Activated T-cell treated with anti-CD3 and anti-CD28 coated beads for 48 hours (primary cell): ENCODE data around the gene SNED1.

Source experiments
- DNase-seq: peaks from one replicate; pipeline ENCODE4 v3.0.0-alpha.2; 2020; ENCODE audit warnings: low read depth

SNED1 gene

DNA sequence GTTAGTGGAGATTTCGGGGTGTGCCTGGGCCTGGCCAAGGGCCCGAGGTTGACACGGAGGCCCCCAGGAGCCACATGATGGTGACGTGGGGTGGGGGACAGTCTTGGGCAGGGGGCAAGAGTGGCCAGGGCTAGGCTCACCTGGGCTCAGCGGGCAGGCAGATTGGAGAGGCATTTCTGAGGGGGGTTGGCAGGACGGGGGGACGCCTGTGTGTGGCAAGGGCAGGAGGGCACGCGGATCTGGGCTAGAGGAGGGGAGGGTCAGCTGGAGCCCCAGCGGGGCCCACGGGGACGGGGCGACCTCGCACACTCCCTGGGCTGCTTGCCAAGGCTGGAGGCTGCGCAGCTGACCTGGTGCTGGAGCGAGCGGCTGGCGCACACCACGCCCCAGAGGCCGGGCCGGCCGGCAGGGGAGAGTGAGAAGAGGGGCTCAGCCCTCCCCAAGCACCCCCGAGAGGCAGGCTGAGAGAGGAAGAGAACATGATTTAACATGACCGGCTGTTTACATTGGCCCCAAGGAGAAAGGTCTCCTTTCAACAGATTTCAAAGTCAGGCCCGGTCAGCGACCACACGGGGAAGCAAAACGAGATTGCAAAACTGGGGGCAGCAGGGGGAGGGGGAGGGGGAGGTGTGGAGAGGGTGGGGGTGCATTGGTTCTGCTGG lies 38.0 kb upstream of the SNED1 start:
- DNase-seq, result no peak

- DNase-seq, result no peak
These were observed 37.2 kb upstream of the SNED1 start for GRCh38 chr2:240960971-240961876.

GRCh38 chr2:240961910-240962299 lies 36.5 kb upstream of the SNED1 start:
- no peak for DNase-seq

DNA sequence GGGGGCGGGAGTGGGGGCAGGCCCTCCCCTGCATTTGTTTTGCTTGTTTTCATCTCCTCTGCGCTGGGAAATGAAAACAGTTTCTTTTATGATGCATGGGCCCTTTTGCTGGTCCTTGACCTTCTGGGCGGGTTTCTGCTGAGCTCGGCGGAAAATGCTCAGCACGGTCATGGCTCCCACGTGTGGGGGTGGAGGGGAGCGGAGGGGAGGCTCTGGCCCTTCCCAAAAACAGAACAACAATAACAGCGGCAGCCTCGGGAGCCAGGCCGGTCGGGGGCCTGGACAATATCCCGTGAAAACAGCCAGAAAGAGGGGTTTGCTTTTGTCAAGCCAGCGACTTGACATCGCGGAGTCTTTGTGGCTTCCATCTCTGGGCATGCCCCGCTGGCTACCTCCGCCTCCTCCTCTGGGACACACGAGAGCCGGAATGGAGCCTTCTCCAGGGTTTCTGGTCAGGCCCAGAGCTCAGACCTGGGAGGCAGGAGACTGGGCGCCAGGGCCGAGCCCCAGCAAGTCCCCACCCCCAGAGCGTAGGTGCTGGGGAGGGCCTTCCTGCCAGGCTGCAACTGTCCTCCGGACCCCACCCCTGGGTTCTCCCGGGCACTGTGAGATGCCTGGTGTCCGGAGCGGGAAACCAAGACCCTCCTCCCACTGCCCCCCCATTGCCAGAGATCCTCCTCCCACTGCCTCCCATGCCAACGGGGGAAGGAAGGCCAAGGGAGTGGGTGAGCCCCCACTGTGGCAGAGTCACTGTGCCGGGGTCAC lies 35.9 kb upstream of the SNED1 start:
- DNase-seq, result no peak

- no peak for DNase-seq
These were observed 35.2 kb upstream of the SNED1 start for GRCh38 chr2:240963065-240963867.

DNA sequence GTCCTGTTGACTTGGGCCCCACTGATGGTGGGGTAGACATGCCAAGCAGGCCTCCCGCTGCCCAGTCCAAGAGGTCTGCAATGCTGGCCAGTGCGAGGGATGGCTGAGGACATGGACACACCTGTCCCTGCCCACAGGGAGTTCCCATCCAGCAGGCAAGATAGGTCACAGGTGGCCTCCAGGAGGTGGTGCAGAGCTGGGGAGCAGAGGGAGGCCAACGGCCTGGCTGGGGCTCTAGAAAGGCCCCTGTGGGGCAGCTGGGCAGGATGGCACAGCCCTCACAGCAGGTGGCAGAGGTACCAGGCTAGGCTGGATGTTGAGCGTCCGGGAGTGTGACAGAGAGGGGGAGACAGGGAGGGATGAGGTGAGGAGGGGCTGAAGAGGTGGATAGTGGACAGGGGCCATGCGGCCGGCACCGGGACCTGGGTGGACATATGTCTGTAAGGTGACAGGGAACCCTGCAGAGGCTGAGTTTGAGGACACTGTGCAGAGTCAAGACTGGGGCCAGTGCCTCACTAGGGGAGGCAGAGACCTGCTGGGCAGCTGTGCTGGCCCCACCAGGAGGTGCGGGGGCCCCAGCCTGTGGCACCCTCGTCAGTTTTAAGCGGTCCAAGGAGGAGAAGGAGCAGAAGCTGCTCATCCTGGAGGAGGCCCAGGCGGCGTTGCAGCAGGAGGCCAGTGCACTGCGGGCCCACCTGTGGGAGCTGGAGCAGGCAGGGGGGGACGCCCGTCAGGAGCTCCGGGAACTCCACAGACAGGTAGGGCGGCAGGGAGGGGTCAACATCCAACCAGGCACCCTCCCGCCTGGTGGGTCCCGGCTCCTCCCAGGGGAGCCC lies 34.3 kb upstream of the SNED1 start:
- DNase-seq, result no peak

- no peak for DNase-seq
These were observed 33.6 kb upstream of the SNED1 start for GRCh38 chr2:240964704-240965295.

GRCh38 chr2:240965296-240965904 lies 33.0 kb upstream of the SNED1 start:
- DNase-seq, result no peak

- DNase-seq, result no peak
These were observed 32.4 kb upstream of the SNED1 start for GRCh38 chr2:240965905-240966456.

DNA sequence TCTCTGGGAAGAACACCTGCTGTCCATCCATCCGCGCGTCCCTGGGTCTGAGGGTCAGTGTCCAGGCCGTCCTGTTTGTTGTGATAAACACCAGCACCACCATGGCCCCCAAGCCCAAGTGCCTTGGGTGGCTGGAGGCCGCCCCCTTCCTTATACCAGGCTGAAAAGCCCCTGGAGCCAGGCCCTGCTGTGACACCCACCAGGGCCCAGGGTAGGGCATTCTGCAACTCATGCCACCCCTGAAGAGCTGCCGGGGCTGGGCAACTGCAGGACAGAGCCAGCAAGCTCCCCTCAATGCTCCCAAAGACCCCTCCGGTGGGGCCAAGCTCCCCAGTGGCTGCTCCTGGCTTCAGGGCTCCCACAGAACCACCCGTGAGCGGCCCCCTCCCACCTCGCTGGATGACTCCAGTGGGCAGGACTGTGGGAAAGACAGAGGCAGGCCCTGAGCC lies 31.9 kb upstream of the SNED1 start:
- DNase-seq, result no peak

DNA sequence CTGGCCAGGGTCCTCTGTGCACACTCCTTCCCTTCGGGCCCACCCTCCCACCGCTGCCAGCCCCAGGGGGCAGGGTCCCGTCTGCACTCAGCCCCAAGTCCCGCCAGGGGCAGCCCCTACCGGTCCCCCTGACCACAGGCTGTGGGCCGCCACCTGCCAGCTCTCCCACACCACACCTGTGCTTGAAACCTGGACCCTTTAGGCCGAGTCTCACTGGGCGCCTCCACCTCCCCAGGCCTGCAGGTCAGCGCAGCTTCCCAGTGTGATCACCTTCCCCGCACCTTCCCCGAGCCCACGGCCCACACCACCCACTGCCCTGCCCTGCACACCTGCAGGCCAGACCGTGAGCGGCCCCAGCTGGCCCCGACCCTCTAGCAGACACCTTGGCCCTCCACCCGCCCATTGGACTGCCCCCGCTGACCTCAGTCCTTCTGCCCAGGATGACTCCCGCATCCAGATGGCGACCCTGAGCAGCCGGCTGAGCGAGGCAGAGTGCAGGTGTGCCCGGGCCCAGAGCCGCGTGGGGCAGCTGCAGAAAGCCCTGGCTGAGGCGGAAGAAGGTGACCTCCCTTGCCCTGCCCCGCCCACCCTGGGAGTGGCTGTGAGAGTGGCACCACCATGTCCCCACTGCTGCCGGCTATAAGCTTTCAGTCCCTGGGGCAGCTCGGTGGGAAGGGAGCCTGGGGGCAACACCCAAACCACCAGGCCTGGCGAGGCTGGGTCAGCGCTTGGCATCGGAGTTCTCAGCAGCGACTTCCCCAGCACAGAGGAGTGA lies 31.3 kb upstream of the SNED1 start:
- no peak for DNase-seq

DNA sequence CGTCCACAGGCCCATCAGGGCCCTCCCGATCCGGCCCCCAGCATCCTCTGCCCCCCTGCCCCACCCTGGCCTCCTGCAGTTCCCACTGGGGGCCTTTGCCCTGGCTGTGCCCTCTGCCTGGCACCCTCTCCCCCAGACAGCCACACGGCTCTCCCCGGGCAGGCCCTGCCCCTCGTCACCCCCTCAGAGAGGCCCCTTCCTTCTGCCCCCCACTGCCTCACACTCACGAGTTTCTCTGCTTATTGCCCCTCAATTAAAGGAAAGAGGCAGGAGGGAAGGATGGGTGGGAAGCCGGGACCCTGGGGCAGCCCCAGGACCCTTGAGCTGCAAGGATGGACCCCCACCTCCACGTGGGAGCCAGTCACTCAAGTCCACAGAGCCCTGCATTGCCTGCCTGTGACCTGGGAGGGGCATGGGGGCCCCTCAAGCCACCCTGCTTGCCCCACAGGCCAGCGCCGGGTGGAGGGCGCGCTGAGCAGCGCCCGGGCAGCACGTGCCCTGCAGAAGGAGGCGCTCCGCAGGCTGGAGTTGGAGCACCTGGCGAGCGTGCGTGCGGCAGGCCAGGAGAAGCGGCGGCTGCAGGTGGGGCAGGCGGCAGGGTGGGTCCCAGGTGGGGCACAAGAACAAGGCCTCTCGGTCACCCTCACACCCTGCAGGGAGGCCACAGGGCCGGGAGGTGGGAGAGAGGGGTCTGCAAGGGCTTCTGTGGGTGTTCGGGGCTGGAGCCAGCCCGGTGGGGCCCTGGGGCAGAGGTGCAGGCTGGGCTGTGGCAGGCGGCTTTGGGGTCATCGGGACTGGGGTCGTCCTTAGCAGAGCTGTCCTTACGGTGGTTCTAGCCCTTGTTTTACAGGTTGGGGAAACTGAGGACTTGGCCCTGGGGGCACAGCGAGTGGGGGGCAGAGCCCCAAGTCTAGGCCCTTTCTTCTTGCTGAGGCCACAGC lies 30.5 kb upstream of the SNED1 start:
- no peak for DNase-seq

DNA sequence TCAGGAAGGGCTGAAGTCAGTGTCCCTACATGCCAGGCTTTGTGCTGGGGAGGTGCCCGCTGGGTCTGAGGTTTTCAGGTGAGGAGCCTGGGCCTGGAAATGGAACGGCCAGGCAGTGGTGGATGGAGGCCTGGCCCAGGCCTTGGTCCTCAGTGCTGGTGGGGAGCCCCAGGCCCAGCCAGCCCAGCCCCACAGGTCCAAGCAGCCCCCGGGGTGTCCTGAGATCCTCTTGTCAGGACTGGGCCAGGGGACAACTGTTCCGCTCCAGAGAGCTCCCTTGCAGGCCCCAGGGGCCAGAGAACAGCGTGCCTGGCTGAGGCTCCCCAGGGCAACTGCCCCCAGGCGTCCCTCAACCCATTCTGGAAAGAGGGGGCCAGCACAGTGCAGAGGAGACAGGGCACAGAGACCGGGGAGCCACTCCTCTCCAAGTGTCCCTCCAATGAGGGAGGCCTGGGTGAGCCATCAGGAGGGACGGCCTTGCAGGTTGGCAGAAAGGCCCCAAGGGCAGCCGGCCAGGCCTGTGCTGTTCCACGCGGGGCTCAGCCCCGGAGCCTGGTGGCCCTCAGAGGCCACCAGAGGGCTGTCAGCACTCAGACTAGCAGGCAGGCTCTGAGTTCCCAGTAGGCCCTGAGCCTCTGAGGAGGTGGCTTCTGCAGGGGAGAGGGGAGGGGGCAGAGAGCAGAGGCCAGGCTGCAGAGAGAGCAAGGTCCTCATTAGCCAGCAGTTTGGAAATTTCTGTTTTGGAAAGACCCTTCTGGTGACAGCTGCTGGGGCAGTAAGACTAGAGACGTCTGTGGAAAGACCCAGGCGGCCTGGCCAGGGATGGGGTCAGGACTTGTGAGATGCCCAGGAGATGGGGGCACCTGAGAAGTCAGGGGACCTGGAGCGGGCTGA lies 29.4 kb upstream of the SNED1 start:
- DNase-seq, result no peak

DNA sequence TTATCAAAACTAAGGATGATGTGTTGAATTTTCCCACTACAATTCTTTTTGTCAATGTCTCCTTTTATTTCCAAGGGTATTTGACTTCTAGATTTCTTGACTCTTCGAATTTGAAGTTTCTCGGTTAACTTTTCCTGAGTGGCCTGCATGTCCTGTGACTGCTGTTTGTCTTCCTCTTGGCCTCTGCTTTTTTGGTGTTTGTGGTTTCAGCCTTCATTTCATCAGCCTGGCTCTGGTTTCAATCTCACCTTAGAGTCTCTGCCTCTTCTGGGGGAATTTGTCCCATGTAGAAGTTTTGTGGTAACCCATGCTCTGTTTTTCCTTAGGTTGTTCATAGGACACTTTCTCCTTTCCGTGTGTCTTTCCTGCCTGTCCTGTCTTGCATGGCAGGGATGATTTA lies 28.3 kb upstream of the SNED1 start:
- DNase-seq, result no peak

GRCh38 chr2:240970816-240971215 lies 27.6 kb upstream of the SNED1 start:
- no peak for DNase-seq

DNA sequence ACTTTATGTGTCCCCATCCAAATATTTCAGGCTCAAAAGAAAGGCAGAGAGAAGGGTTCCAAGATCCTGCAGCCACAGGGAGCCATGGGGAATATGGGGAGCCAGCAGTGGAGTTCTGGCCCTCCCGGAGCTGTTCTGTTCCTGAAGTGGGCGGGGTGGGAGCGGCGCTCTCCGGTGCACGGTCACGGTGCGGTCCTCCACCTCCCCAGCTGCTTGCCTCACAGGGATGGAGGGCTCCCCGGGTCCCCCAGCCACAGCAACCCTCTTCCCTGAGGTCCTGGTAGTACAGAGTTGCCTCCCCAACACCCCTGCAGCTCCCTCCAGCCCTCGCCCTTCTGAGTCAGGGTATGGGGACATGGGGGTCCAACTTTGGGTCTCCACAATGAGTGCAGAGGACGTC lies 26.2 kb upstream of the SNED1 start:
- no peak for DNase-seq
